Measurements from ENCODE around the gene BATF. TPM values are rescaled to one million over a fixed set of nuclear protein-coding genes. Genes with fewer than 3 reads are reported as not detected.

Gene BATF
- total and polyA plus RNA-seq, 2 of the 8 experiments (the other 6 are each of a cell fraction or from before 2014, with no cell fraction given): not detected

DNA sequence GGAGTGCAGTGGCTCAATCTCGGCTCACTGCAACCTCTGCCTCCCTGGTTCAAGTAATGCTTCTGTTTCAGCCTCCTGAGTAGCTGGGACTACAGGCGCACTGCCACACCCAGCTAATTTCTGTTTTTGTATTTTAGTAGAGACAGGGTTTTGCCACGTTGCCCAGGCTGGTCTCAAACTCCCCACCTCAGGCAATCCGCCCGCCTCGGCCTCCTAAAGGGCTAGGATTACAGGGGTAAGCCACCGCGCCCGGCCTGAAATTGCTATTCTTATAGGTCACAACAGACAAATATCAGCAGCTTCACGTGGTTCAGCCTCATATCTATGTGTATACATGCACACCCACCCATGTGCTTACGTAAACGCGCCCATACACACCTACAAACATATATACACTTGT is 23.6 kb downstream of the BATF start:
- 92% methylated on average over 13 of the region's 13 CpGs; no CpG with 5 or more reads in 1 of the 2 experiments for WGBS, 2 experiments (ENCODE audit: extremely low coverage in 1 of 2, insufficient coverage in 1 of 2, insufficient read length in 1 of 2, insufficient replicate concordance in 2 of 2, low coverage in 1 of 2, low lambda C conversion rate in 2 of 2, missing lambda C conversion rate in 1 of 2)
- H2AFZ ChIP-seq (ENCODE audit: low read length): no peak overlapping the region

More for the DNA sequence above, 23.6 kb downstream of the BATF start:
- H2BK15ac ChIP-seq (ENCODE audit: low read length): no peak overlapping the region
- no peaks in the 10 kb centered on the region for H3K23me2 ChIP-seq (ENCODE audit: low read depth, low read length)
- H3K4me2 ChIP-seq (ENCODE audit: insufficient read depth in 1 of 2, low read depth in 2 of 2, low read length in 2 of 2): no peak overlapping the region
- FAIRE-seq: no peak
- H2BK20ac ChIP-seq (ENCODE audit: low read length): no peak overlapping the region
- no peak overlapping the region for H3K27ac ChIP-seq (ENCODE audit: low read depth, low read length)
- H3K56ac ChIP-seq (replicated peaks; ENCODE audit: insufficient read length, low read depth, low read length): no peak overlapping the region
- ChIA-PET CTCF (ENCODE audit: partially characterized antibody) (interaction anchor here (1.0 to 6.5 kb wide), 8 partner anchors 10 to 240 kb away, joined by 3 to 39 read pairs (median 4); no protein-coding TSS in a partner anchor), POLR2A (ENCODE audit: partially characterized antibody) (no interaction called here)
- H3K23ac ChIP-seq (ENCODE audit: insufficient read length): no peak overlapping the region
- no peak overlapping the region for H3K9ac ChIP-seq (replicated peaks in 1 of 4; ENCODE audit: extremely low read depth in 1 of 4, low read depth in 3 of 4, low read length in 3 of 4)
- no peaks in the 10 kb centered on the region for H3K36me3 ChIP-seq (ENCODE audit: control insufficient read depth in 2 of 4, insufficient read depth in 4 of 4, low read length in 3 of 4)
- no peaks in the 10 kb centered on the region for H3K79me2 ChIP-seq (ENCODE audit: control insufficient read depth in 1 of 2, insufficient read depth in 2 of 2, low read length in 2 of 2)
- no peak overlapping the region for H3K14ac ChIP-seq (ENCODE audit: insufficient read length)
- H4K8ac ChIP-seq (ENCODE audit: extremely low read depth, insufficient read depth, low read length): no peak overlapping the region
- no peaks in the 10 kb centered on the region for H3K79me1 ChIP-seq (ENCODE audit: low read depth, low read length)
- H2BK5ac ChIP-seq (ENCODE audit: low read depth, low read length): no peak overlapping the region
- H3K4ac ChIP-seq (replicated peaks; ENCODE audit: insufficient read length, low read depth, low read length): no peak overlapping the region
- H2BK12ac ChIP-seq (ENCODE audit: low read depth, low read length): no peak overlapping the region
- H3K18ac ChIP-seq (ENCODE audit: extremely low read depth, low read length): no peak overlapping the region
- H3K4me1 ChIP-seq (replicated peaks in 1 of 4; ENCODE audit: control insufficient read depth in 3 of 4, insufficient read depth in 4 of 4, low read length in 3 of 4): peaks cover 0 to 6% (median 1%) of the 10 kb centered on the region in 4 experiments; a peak in 2 of 7 replicates
- no peak overlapping the region for H2AK5ac ChIP-seq (ENCODE audit: low read depth, low read length)
- H2BK120ac ChIP-seq (replicated peaks; ENCODE audit: low read depth, low read length): no peak overlapping the region
- no peak overlapping the region for H4K5ac ChIP-seq (ENCODE audit: insufficient read length, low read depth, low read length)
- no peak overlapping the region for H4K91ac ChIP-seq (replicated peaks; ENCODE audit: insufficient read length, low read length)
- no peak for DNase-seq (ENCODE audit: low read depth in 1 of 2, low spot score in 2 of 2)
- no peak overlapping the region for H3K4me3 ChIP-seq (ENCODE audit: extremely low read depth in 1 of 4, insufficient read depth in 2 of 4, low read depth in 3 of 4, low read length in 4 of 4)
- H4K20me1 ChIP-seq (replicated peaks in 1 of 2; ENCODE audit: control insufficient read depth in 1 of 2, insufficient read depth in 2 of 2, low read length in 2 of 2): no peaks in the 10 kb centered on the region
- no peak for TF ChIP-seq EGR1 (IDR thresholded peaks at IDR 0.05; ENCODE audit: borderline replicate concordance, low read depth, low read length)
- TF ChIP-seq, protein P1, sequence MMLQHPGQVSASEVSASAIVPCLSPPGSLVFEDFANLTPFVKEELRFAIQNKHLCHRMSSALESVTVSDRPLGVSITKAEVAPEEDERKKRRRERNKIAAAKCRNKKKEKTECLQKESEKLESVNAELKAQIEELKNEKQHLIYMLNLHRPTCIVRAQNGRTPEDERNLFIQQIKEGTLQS (IDR thresholded peaks at IDR 0.05; ENCODE audit: insufficient read depth, low read depth, low read length): no peak
- no peak for TF ChIP-seq SP2 (IDR thresholded peaks at IDR 0.05; ENCODE audit: low read length)
- TF ChIP-seq JUN (IDR thresholded peaks at IDR 0.05; ENCODE audit: low read depth, low read length): no peak
- no peak for TF ChIP-seq CEBPB (IDR thresholded peaks at IDR 0.05; ENCODE audit: low read depth, low read length)
- no peak for TF ChIP-seq FOSL1 (IDR thresholded peaks at IDR 0.05; ENCODE audit: insufficient read depth, low read depth, low read length)
- no peak for TF ChIP-seq TAF1 (IDR thresholded peaks at IDR 0.05; ENCODE audit: low read depth, low read length)
- no peak for TF ChIP-seq NRF1 (IDR thresholded peaks at IDR 0.05; ENCODE audit: low read depth, low read length)
- no peak for TF ChIP-seq POLR2AphosphoS5 (IDR thresholded peaks at IDR 0.05; ENCODE audit: low read depth, low read length)
- no peaks in the 10 kb centered on the region for H3K9me3 ChIP-seq (ENCODE audit: insufficient read depth in 2 of 2, low read depth in 1 of 2, low read length in 1 of 2)
- H3K27me3 ChIP-seq (replicated peaks in 1 of 4; ENCODE audit: control insufficient read depth in 3 of 4, extremely low read depth in 1 of 4, insufficient read depth in 3 of 4, low read length in 3 of 4): peaks cover 0 to 2% (median 0%) of the 10 kb centered on the region in 4 experiments; a peak in 1 of 7 replicates

Measured in H1 (cell line).